HL-60 (cell line): ENCODE results near the gene PEX11A.

Experiments used
- CTCF ChIP-seq: IDR thresholded peaks from one replicate; pipeline ENCODE4 v1.5.1; 2011; ENCODE audit warnings: low read length, control low read depth, inconsistent platforms; ENCODE audit not compliant: insufficient read depth
- GABPA ChIP-seq: IDR thresholded peaks from 2 replicates; pipeline ENCODE4 v1.6.1; 2012; ENCODE audit warnings: low read depth
- POLR2AphosphoS5 ChIP-seq: IDR thresholded peaks from 2 replicates; pipeline ENCODE4 v1.6.1; 2012; ENCODE audit warnings: low read depth
- REST ChIP-seq: IDR thresholded peaks from 2 replicates; pipeline ENCODE4 v1.6.1; 2012; ENCODE audit warnings: low read depth; ENCODE audit not compliant: insufficient replicate concordance

GRCh38 chr15:89673165-89673512 is 17.4 kb downstream of the PEX11A start:
- TF ChIP-seq CTCF (peak; percentile 57), POLR2AphosphoS5 (no peak), REST (no peak), GABPA (no peak)
